HFFc6 (cell line): ENCODE results near the gene ELK4. TPM values are rescaled to one million over a fixed set of nuclear protein-coding genes. Genes with fewer than 3 reads are reported as not detected.

Experiments used
- DNase-seq: peaks from one replicate; pipeline ENCODE4 v3.0.0-alpha.2; 2018
- H3K27ac Mint-ChIP-seq: 2 replicates; pipeline ENCODE4 v1.8.0; 2020; ENCODE audit warnings: mild to moderate bottlenecking, mixed read lengths
- H3K27me3 Mint-ChIP-seq: 2 replicates; pipeline ENCODE4 v1.8.0; 2021; ENCODE audit warnings: mild to moderate bottlenecking, moderate library complexity, mixed read lengths; ENCODE audit not compliant: insufficient read depth
- H3K36me3 Mint-ChIP-seq: 2 replicates; pipeline ENCODE4 v1.8.0; 2021; ENCODE audit warnings: low read depth, mixed read lengths
- H3K4me1 Mint-ChIP-seq: 2 replicates; pipeline ENCODE4 v1.8.0; 2020; ENCODE audit warnings: low read depth, mixed read lengths
- H3K4me3 Mint-ChIP-seq: 2 replicates; pipeline ENCODE4 v1.8.0; 2020; ENCODE audit warnings: mild to moderate bottlenecking, moderate library complexity, mixed read lengths
- H3K9me3 Mint-ChIP-seq: 2 replicates; pipeline ENCODE4 v1.8.0; 2020; ENCODE audit warnings: mild to moderate bottlenecking, mixed read lengths
- total RNA-seq, 6 experiments: library from RNA; stranded (reverse); fragmentation: NEBNext Ultra II Directional; extraction: Animal tissue kit (Norgen Biotek cat#: 25700); gene quantifications; 2 replicates in 1 of 6; 3 replicates in 5 of 6; pipeline ENCODE4 v1.2.3, GENCODE V29; 2021
- TF ChIP-seq, protein P1 (sequence below): fragments of 200-600 bp; sonication (generic); IDR thresholded peaks from 2 replicates; pipeline ENCODE4 v1.5.0; 2021; ENCODE audit warnings: antibody characterized with exemption, mild to moderate bottlenecking

ELK4 gene
- total RNA-seq, 6 experiments from 2014 or later = 32.9 to 37.6 (median 35.6) TPM

DNA sequence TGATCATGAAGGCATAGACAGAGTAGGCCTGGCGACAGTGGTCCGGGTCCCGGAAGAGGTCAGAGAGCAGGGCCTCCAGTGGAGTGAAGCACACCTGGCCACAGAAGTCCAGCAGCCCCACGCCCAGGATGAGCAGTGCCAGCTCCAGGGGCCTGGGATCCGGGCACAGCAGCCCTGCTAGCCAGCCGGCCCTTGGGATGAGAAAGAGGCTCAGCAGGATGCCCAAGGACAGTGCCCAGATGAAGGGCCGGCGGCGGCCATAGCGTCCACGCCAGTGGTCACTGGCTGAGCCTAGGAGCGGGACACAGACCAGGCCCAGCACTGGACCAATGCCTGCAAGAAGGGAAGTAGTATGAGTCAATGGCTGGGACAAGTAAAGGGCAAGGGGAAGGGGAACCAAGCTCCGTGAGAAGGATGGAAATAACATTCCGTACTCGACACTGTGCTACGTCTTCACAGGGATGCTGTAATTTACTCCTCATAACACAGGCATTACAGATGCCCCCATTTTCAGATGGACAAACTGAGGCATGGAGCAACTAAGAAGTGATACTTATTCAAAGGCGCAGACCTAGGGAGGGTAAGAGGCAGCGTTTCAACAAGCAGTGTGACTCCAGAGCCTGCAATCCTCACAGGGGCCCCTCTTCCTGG, 31.6 kb upstream of the ELK4 start:
- Mint-ChIP-seq H3K4me1 (peaks cover 5% of the 10 kb centered on the region), H3K4me3 (no peak overlapping the region), H3K27me3 (peaks cover 3% of the 10 kb centered on the region; the same call in 1 of the 2 replicates), H3K9me3 (no peaks in the 10 kb centered on the region), H3K27ac (no peak overlapping the region), H3K36me3 (no peaks in the 10 kb centered on the region)
- TF ChIP-seq, protein P1, sequence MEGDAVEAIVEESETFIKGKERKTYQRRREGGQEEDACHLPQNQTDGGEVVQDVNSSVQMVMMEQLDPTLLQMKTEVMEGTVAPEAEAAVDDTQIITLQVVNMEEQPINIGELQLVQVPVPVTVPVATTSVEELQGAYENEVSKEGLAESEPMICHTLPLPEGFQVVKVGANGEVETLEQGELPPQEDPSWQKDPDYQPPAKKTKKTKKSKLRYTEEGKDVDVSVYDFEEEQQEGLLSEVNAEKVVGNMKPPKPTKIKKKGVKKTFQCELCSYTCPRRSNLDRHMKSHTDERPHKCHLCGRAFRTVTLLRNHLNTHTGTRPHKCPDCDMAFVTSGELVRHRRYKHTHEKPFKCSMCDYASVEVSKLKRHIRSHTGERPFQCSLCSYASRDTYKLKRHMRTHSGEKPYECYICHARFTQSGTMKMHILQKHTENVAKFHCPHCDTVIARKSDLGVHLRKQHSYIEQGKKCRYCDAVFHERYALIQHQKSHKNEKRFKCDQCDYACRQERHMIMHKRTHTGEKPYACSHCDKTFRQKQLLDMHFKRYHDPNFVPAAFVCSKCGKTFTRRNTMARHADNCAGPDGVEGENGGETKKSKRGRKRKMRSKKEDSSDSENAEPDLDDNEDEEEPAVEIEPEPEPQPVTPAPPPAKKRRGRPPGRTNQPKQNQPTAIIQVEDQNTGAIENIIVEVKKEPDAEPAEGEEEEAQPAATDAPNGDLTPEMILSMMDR = no peak
- no peak for DNase-seq

DNA sequence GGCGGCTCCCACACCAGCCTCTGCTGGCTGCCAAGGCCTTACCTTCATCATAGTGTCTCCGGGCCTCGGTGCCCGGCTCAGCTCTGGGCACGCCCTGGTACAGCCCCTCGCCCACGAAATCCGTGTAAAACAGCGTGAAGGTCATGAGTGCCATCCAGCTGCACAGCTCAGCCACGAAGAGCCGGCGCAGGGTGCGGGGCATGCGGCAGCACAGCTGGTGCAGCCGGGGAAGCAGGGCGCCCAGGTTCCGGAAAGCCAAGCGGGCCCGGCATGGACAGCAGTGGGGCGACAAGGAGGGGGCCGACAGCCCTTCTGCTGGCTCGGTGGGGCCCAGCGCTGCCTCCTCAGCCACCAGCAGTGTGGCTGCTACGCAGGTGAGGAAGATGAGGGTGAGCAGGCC, 31.0 kb upstream of the ELK4 start:
- no peak overlapping the region for H3K4me3 Mint-ChIP-seq
- peaks cover 5% of the 10 kb centered on the region for H3K4me1 Mint-ChIP-seq
- DNase-seq = no peak
- TF ChIP-seq, protein P1 = no peak
- H3K27me3 Mint-ChIP-seq = peaks cover 3% of the 10 kb centered on the region; the same call in 1 of the 2 replicates
- no peaks in the 10 kb centered on the region for H3K36me3 Mint-ChIP-seq
- H3K27ac Mint-ChIP-seq = no peak overlapping the region
- no peaks in the 10 kb centered on the region for H3K9me3 Mint-ChIP-seq

GRCh38 chr1:205662135-205662738, 30.4 kb upstream of the ELK4 start:
- H3K4me3 Mint-ChIP-seq = no peak overlapping the region
- H3K27ac Mint-ChIP-seq = no peak overlapping the region
- H3K9me3 Mint-ChIP-seq = no peaks in the 10 kb centered on the region
- DNase-seq = no peak
- TF ChIP-seq, protein P1 = no peak
- no peaks in the 10 kb centered on the region for H3K36me3 Mint-ChIP-seq
- peaks cover 5% of the 10 kb centered on the region for H3K4me1 Mint-ChIP-seq
- H3K27me3 Mint-ChIP-seq = peaks cover 3% of the 10 kb centered on the region; the same call in 1 of the 2 replicates

DNA sequence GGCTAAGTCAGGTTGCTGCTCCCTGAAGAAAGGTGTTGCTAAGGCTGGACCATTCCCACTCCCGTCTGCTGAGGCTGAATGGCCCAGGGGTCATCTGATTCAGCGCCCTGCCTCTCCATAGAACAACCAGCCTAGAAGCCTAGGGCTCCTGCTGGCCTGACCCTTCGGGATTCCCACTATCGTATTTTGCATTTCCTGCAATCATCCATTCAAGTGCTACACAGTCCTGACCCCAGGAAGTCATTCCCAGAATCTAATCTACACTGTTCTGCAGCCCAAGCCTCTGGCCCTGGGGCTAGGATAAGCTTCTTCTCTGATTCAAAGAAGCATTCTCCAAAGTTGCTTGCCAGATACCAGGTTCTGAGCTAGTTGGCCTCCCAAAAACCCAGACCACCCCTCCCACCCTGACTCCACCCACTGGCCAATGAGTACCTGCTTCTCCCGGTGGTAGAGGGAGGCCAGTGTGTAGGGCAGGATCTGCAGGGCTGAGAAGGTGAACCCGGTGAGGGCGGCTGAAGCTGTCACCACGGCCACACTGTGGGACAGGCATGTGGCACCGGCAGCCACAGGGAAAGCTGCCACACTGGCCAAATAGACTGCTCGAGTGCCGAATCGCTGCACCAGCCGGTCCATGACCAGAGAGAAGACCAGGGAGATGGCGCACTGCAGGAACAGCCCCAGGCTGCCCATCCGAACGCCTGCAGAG, 29.8 kb upstream of the ELK4 start:
- TF ChIP-seq, protein P1 = no peak
- Mint-ChIP-seq H3K4me1 (peaks cover 5% of the 10 kb centered on the region), H3K27me3 (peaks cover 3% of the 10 kb centered on the region; the same call in 1 of the 2 replicates), H3K9me3 (no peaks in the 10 kb centered on the region), H3K36me3 (no peaks in the 10 kb centered on the region), H3K27ac (no peak overlapping the region), H3K4me3 (no peak overlapping the region)
- DNase-seq = no peak

DNA sequence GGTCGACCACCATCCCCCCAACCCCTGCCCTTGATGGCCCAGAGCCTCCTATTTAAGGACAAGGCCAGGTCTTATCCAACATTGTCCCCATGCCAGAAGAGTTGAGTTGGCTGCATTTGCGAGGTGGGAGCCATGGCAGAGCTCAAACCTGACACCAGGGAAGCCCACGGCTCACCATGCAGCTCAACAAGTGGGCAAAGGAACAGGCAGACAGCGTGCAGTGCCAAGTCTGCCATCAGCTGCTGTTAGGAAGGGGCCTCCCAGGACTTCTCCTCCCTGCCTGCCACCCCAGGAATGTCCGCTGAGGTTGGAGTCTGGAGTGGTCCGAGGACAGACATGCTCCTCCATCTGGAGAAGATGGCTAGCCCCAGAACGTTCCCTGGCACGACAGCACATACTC, 28.6 kb upstream of the ELK4 start:
- TF ChIP-seq, protein P1 = no peak
- no peak for DNase-seq
- H3K4me1 Mint-ChIP-seq = peaks cover 11% of the 10 kb centered on the region
- no peaks in the 10 kb centered on the region for H3K36me3 Mint-ChIP-seq
- H3K27me3 Mint-ChIP-seq = peaks cover 3% of the 10 kb centered on the region; the same call in 1 of the 2 replicates
- H3K27ac Mint-ChIP-seq = no peak overlapping the region
- no peaks in the 10 kb centered on the region for H3K9me3 Mint-ChIP-seq
- no peak overlapping the region for H3K4me3 Mint-ChIP-seq
